CD8-positive, alpha-beta memory T cell (primary cell): ENCODE data around the gene ABR. TPM values are rescaled to one million over a fixed set of nuclear protein-coding genes. Genes with fewer than 3 reads are reported as not detected.

Experiments used
- CTCF ChIA-PET: fragments of 350-600 bp; sonication (Branson Sonifier 250); formaldehyde crosslinking; loops from one replicate; lab custom pipeline; 2021; ENCODE audit warnings: antibody characterized with exemption; lab: Charles Lee
- POLR2A ChIA-PET: fragments of 350-600 bp; sonication (Branson Sonifier 250); formaldehyde crosslinking; loops from one replicate; lab custom pipeline; 2021; ENCODE audit warnings: antibody characterized with exemption; lab: Charles Lee
- DNase-seq, 5 donors: peaks; one replicate each; pipeline versions ENCODE4 v3.0.0 to v3.0.0-alpha.2; 2020 to 2022; ENCODE audit warnings: mixed read lengths in 1 of 5
- H3K27ac ChIP-seq: one replicate; pipeline ENCODE4 v1.7.0; 2013; ENCODE audit warnings: low read depth, mild to moderate bottlenecking, low read length, moderate library complexity
- H3K27me3 ChIP-seq: 2 replicates; pipeline ENCODE4 v1.7.0; 2013; ENCODE audit warnings: low read length, mild to moderate bottlenecking; ENCODE audit not compliant: insufficient read depth, poor library complexity, severe bottlenecking
- H3K36me3 ChIP-seq: 2 replicates; pipeline ENCODE4 v1.7.0; 2013; ENCODE audit warnings: mild to moderate bottlenecking, low read length, moderate library complexity; ENCODE audit not compliant: insufficient read depth
- H3K4me1 ChIP-seq: 2 replicates; pipeline ENCODE4 v1.7.0; 2013; ENCODE audit warnings: mild to moderate bottlenecking, low read length, moderate library complexity; ENCODE audit not compliant: insufficient read depth
- H3K4me3 ChIP-seq: 2 replicates; pipeline ENCODE4 v1.7.0; 2013; ENCODE audit warnings: mild to moderate bottlenecking, low read length
- H3K9me3 ChIP-seq: 2 replicates; pipeline ENCODE4 v1.7.0; 2013; ENCODE audit warnings: mild to moderate bottlenecking, low read length
- H3K27ac Mint-ChIP-seq, 8 donors: one replicate each; pipeline ENCODE4 v1.8.0; 2020 to 2021; ENCODE audit warnings: mixed read lengths in 8 of 8, mild to moderate bottlenecking in 6 of 8, inconsistent platforms in 3 of 8, moderate library complexity in 3 of 8
- H3K27me3 Mint-ChIP-seq, 2 donors: one replicate each; pipeline ENCODE4 v1.8.0; 2020 to 2021; ENCODE audit warnings: mixed read lengths in 2 of 2, mild to moderate bottlenecking in 1 of 2, moderate library complexity in 1 of 2
- H3K36me3 Mint-ChIP-seq, 3 donors: one replicate each; pipeline ENCODE4 v1.8.0; 2020 to 2021; ENCODE audit warnings: mixed read lengths in 3 of 3, inconsistent platforms in 1 of 3, mild to moderate bottlenecking in 1 of 3
- H3K4me1 Mint-ChIP-seq, 3 donors: one replicate each; pipeline ENCODE4 v1.8.0; 2020 to 2021; ENCODE audit warnings: mixed read lengths in 3 of 3, inconsistent platforms in 1 of 3, mild to moderate bottlenecking in 1 of 3
- H3K4me3 Mint-ChIP-seq, 7 donors: one replicate each; pipeline ENCODE4 v1.8.0; 2020 to 2021; ENCODE audit warnings: mixed read lengths in 7 of 7, mild to moderate bottlenecking in 6 of 7, moderate library complexity in 4 of 7, inconsistent platforms in 2 of 7
- H3K9me3 Mint-ChIP-seq, 5 donors: one replicate each; pipeline ENCODE4 v1.8.0; 2020 to 2022; ENCODE audit warnings: mixed read lengths in 5 of 5, mild to moderate bottlenecking in 3 of 5, moderate library complexity in 2 of 5, inconsistent platforms in 1 of 5
- polyA plus RNA-seq: library from polyadenylated mRNA; unstranded; fragments of 300-500 nt; fragmentation: Illumina TruSeq; gene quantifications from one replicate; pipeline ENCODE4 v1.2.3, GENCODE V29; 2021
- total RNA-seq, 2 experiments: library from RNA; stranded (reverse); gene quantifications; one replicate each; pipeline ENCODE4 v1.2.3, GENCODE V29; 2021

The ABR gene
- total and polyA plus RNA-seq, 3 experiments from 2014 or later, result 26.9 to 60.8 (median 60.4) TPM

GRCh38 chr17:970364-970763 lies 209.4 kb downstream of the ABR start:
- Histone ChIP-seq H3K4me1 (no peaks in the 10 kb centered on the region), H3K27ac (no peak overlapping the region), H3K4me3 (no peak overlapping the region), H3K27me3 (peaks cover 5% of the 10 kb centered on the region), H3K9me3 (no peaks in the 10 kb centered on the region), H3K36me3 (no peaks in the 10 kb centered on the region)
- Mint-ChIP-seq H3K4me3 (no peak overlapping the region), H3K9me3 (no peaks in the 10 kb centered on the region), H3K4me1 (peaks cover 0 to 3% (median 0%) of the 10 kb centered on the region in 3 donors), H3K27ac (no peak overlapping the region), H3K36me3 (no peaks in the 10 kb centered on the region), H3K27me3 (peaks cover 19 to 54% of the 10 kb centered on the region in 2 donors)
- no peak for DNase-seq
- ChIA-PET POLR2A (no interaction called here), CTCF (interaction anchor here (1.1 kb wide), 1 partner anchor 27 kb away, joined by 3 read pairs; the partner anchor contains the start of gene TIMM22)

- no peak for DNase-seq
- H3K27me3 ChIP-seq, result peaks cover 5% of the 10 kb centered on the region
- Mint-ChIP-seq H3K36me3 (no peaks in the 10 kb centered on the region), H3K27ac (no peak overlapping the region), H3K27me3 (peaks cover 20 to 54% of the 10 kb centered on the region in 2 donors), H3K9me3 (no peaks in the 10 kb centered on the region), H3K4me3 (no peak overlapping the region), H3K4me1 (peaks cover 0 to 3% (median 0%) of the 10 kb centered on the region in 3 donors)
- CTCF ChIA-PET, result no interaction called here
- H3K36me3 ChIP-seq, result no peaks in the 10 kb centered on the region
- H3K4me3 ChIP-seq, result no peak overlapping the region
- H3K4me1 ChIP-seq, result no peaks in the 10 kb centered on the region
- H3K9me3 ChIP-seq, result no peaks in the 10 kb centered on the region
- POLR2A ChIA-PET, result no interaction called here
- H3K27ac ChIP-seq, result no peak overlapping the region
Measured at GRCh38 chr17:969811-970355, 209.9 kb downstream of the ABR start.

GRCh38 chr17:968812-969730 lies 210.7 kb downstream of the ABR start:
- CTCF ChIA-PET, result no interaction called here
- Mint-ChIP-seq H3K9me3 (no peaks in the 10 kb centered on the region), H3K4me3 (no peak overlapping the region), H3K4me1 (peaks cover 0 to 3% (median 0%) of the 10 kb centered on the region in 3 donors), H3K36me3 (no peaks in the 10 kb centered on the region), H3K27me3 (peaks cover 17 to 58% of the 10 kb centered on the region in 2 donors), H3K27ac (no peak overlapping the region)
- Histone ChIP-seq H3K9me3 (no peaks in the 10 kb centered on the region), H3K4me3 (no peak overlapping the region), H3K27me3 (peaks cover 5% of the 10 kb centered on the region), H3K27ac (no peak overlapping the region), H3K4me1 (no peaks in the 10 kb centered on the region), H3K36me3 (no peaks in the 10 kb centered on the region)
- POLR2A ChIA-PET, result no interaction called here
- DNase-seq, result no peak

- Mint-ChIP-seq H3K4me1 (peaks cover 0 to 3% (median 0%) of the 10 kb centered on the region in 3 donors), H3K27me3 (peaks cover 23 to 58% of the 10 kb centered on the region in 2 donors), H3K36me3 (no peaks in the 10 kb centered on the region), H3K4me3 (no peak overlapping the region), H3K27ac (no peak overlapping the region), H3K9me3 (no peaks in the 10 kb centered on the region)
- no peak overlapping the region for H3K27ac ChIP-seq
- no peaks in the 10 kb centered on the region for H3K36me3 ChIP-seq
- ChIA-PET POLR2A (no interaction called here), CTCF (interaction anchor here (1.7 kb wide), 1 partner anchor 13 kb away, joined by 4 read pairs; the partner anchor contains the start of gene NXN)
- no peak overlapping the region for H3K4me3 ChIP-seq
- no peak for DNase-seq
- no peaks in the 10 kb centered on the region for H3K4me1 ChIP-seq
- H3K9me3 ChIP-seq, result no peaks in the 10 kb centered on the region
- peaks cover 5% of the 10 kb centered on the region for H3K27me3 ChIP-seq
Measured at GRCh38 chr17:967122-967521, 212.7 kb downstream of the ABR start.

- no peaks in the 10 kb centered on the region for H3K36me3 Mint-ChIP-seq
- peaks cover 5% of the 10 kb centered on the region for H3K27me3 ChIP-seq
- POLR2A ChIA-PET, result no interaction called here
- no peak overlapping the region for H3K27ac Mint-ChIP-seq
- no peak overlapping the region for H3K4me3 ChIP-seq
- H3K9me3 ChIP-seq, result no peaks in the 10 kb centered on the region
- no peak for DNase-seq
- H3K4me1 Mint-ChIP-seq, result peaks cover 0 to 3% (median 0%) of the 10 kb centered on the region in 3 donors
- H3K27ac ChIP-seq, result no peak overlapping the region
- peaks cover 22 to 62% of the 10 kb centered on the region in 2 donors for H3K27me3 Mint-ChIP-seq
- no peaks in the 10 kb centered on the region for H3K4me1 ChIP-seq
- H3K4me3 Mint-ChIP-seq, result no peak overlapping the region
- no peaks in the 10 kb centered on the region for H3K9me3 Mint-ChIP-seq
- CTCF ChIA-PET, result interaction anchor here (1.1 kb wide), 1 partner anchor 31 kb away, joined by 3 read pairs; no protein-coding TSS in a partner anchor
- H3K36me3 ChIP-seq, result no peaks in the 10 kb centered on the region
Measured at GRCh38 chr17:965311-965989, 214.3 kb downstream of the ABR start.

GRCh38 chr17:964876-965275 lies 214.9 kb downstream of the ABR start:
- Mint-ChIP-seq H3K27ac (no peak overlapping the region), H3K4me1 (peaks cover 0 to 3% (median 0%) of the 10 kb centered on the region in 3 donors)

GRCh38 chr17:962670-963069 lies 217.1 kb downstream of the ABR start:
- no peaks in the 10 kb centered on the region for H3K36me3 Mint-ChIP-seq
- no peaks in the 10 kb centered on the region for H3K4me1 Mint-ChIP-seq
- ChIA-PET POLR2A (no interaction called here), CTCF (interaction anchor here (0.6 kb wide), 1 partner anchor 17 kb away, joined by 3 read pairs; no protein-coding TSS in a partner anchor)
- DNase-seq, result no peak
- H3K9me3 Mint-ChIP-seq, result no peaks in the 10 kb centered on the region
- H3K4me1 ChIP-seq, result no peaks in the 10 kb centered on the region
- no peak overlapping the region for H3K27ac ChIP-seq
- H3K27me3 ChIP-seq, result no peaks in the 10 kb centered on the region
- H3K4me3 Mint-ChIP-seq, result no peak overlapping the region
- no peaks in the 10 kb centered on the region for H3K36me3 ChIP-seq
- no peak overlapping the region for H3K4me3 ChIP-seq
- H3K27me3 Mint-ChIP-seq, result peaks cover 19 to 49% of the 10 kb centered on the region in 2 donors
- H3K9me3 ChIP-seq, result no peaks in the 10 kb centered on the region
- no peak overlapping the region for H3K27ac Mint-ChIP-seq

More at GRCh38 chr17:964876-965275, 214.9 kb downstream of the ABR start:
- peaks cover 21 to 60% of the 10 kb centered on the region in 2 donors for H3K27me3 Mint-ChIP-seq
- no peaks in the 10 kb centered on the region for H3K9me3 Mint-ChIP-seq
- H3K4me3 ChIP-seq, result no peak overlapping the region
- ChIA-PET CTCF (no interaction called here), POLR2A (no interaction called here)
- H3K36me3 Mint-ChIP-seq, result no peaks in the 10 kb centered on the region
- no peaks in the 10 kb centered on the region for H3K4me1 ChIP-seq
- H3K4me3 Mint-ChIP-seq, result no peak overlapping the region
- H3K9me3 ChIP-seq, result no peaks in the 10 kb centered on the region
- peaks cover 3% of the 10 kb centered on the region for H3K27me3 ChIP-seq
- no peak for DNase-seq
- no peak overlapping the region for H3K27ac ChIP-seq
- H3K36me3 ChIP-seq, result no peaks in the 10 kb centered on the region
